ENCODE results near the gene DNAJC1. TPM values are rescaled to one million over a fixed set of nuclear protein-coding genes. Genes with fewer than 3 reads are reported as not detected.

The DNAJC1 gene
- total and polyA plus RNA-seq, 10 of the 15 experiments (the other 5 are each of a cell fraction or from before 2014, with no cell fraction given) = 2.5 to 39.3 (median 20.4) TPM

- TF ChIP-seq BCLAF1 (IDR thresholded peaks at IDR 0.05) = no peak
- TF ChIP-seq ZNF24 (IDR thresholded peaks at IDR 0.05) = 0 out of 2 replicates have a peak, but pooled peaks have one; percentile 44
- no peak for TF ChIP-seq E2F4 (IDR thresholded peaks at IDR 0.05; ENCODE audit: low read depth, low read length)
- no peak for TF ChIP-seq ZNF384 (IDR thresholded peaks at IDR 0.05; ENCODE audit: borderline replicate concordance, low read depth, low read length)
- TF ChIP-seq MLLT1 (IDR thresholded peaks at IDR 0.05) = no peak
- TF ChIP-seq RBBP5 (conservative IDR thresholded peaks at IDR 0.05) = no peak
- TF ChIP-seq MTA3 (IDR thresholded peaks at IDR 0.05; ENCODE audit: borderline replicate concordance, low read length) = no peak
- no peak for TF ChIP-seq CEBPZ (IDR thresholded peaks at IDR 0.05; ENCODE audit: low read depth, low read length)
- TF ChIP-seq EED (IDR thresholded peaks at IDR 0.05; ENCODE audit: low read depth) = no peak; the same call in 1 of the 2 replicates
- peak; percentile 80 for TF ChIP-seq POLR2AphosphoS5 (IDR thresholded peaks at IDR 0.05; ENCODE audit: low read length)
- TF ChIP-seq IRF3 (IDR thresholded peaks at IDR 0.05) = no peak
- peak; percentile 76 for TF ChIP-seq TCF12 (IDR thresholded peaks at IDR 0.05; ENCODE audit: low read depth, low read length)
- no peak for TF ChIP-seq MEF2B (IDR thresholded peaks at IDR 0.05; ENCODE audit: partially characterized antibody, poor library complexity, severe bottlenecking)
- peak; percentile 68 for TF ChIP-seq CBX5 (IDR thresholded peaks at IDR 0.05; ENCODE audit: low read depth)
- no peak for TF ChIP-seq RAD21 (IDR thresholded peaks at IDR 0.05; ENCODE audit: insufficient read depth, low read depth, low read length)
Measured at GRCh38 chr10:22003177-22003963, at the start of gene DNAJC1 (continued).

All from GM12878 (cell line).